Psoas muscle (tissue), 8 donors: Measurements from ENCODE around the gene SH3TC1. TPM values are rescaled to one million over a fixed set of nuclear protein-coding genes. Genes with fewer than 3 reads are reported as not detected.

Experiments used
- ATAC-seq, 4 donors: fragments of 200-7000 bp; cut with Tn5 transposase; one replicate each; pipeline ENCODE4 v1.9.1; 2020; ENCODE audit warnings: moderate library complexity in 3 of 4, mild to moderate bottlenecking in 2 of 4
- DNase-seq, 2 donors: peaks; one replicate each; pipeline ENCODE4 v3.0.0-alpha.2; 2020
- H3K27ac ChIP-seq: fragments of 200-600 bp; one replicate; pipeline ENCODE4 v1.8.0; 2022
- H3K27me3 ChIP-seq, 3 donors: fragments of 200-600 bp in 1 of 3; one replicate each; pipeline versions ENCODE4 v1.6.1 to v1.8.0; 2013 to 2022; ENCODE audit warnings: low read length in 2 of 3, mild to moderate bottlenecking in 2 of 3, moderate library complexity in 1 of 3; ENCODE audit not compliant: insufficient read depth in 3 of 3
- H3K36me3 ChIP-seq, 2 donors: fragments of 200-600 bp in 1 of 2; one replicate each; pipeline versions ENCODE4 v1.6.1 to v1.8.0; 2013 to 2022; ENCODE audit warnings: low read depth in 1 of 2, mild to moderate bottlenecking in 1 of 2, moderate library complexity in 1 of 2; ENCODE audit not compliant: insufficient read depth in 1 of 2
- H3K4me1 ChIP-seq: fragments of 200-600 bp; one replicate; pipeline ENCODE4 v1.8.0; 2022
- H3K4me3 ChIP-seq: fragments of 200-600 bp; one replicate; pipeline ENCODE4 v1.8.0; 2022; ENCODE audit warnings: mild to moderate bottlenecking
- H3K9me3 ChIP-seq: fragments of 200-600 bp; one replicate; pipeline ENCODE4 v1.8.0; 2022
- WGBS, 3 donors: extraction: QIAGEN DNeasy Blood & Tissue Kit; methylation state at CpG; one replicate each; pipeline versions ENCODE4 v1.1.6 to v1.1.7; 2013; 5-methylcytosine and 5-hydroxymethylcytosine counted together
- intact Hi-C, 2 donors: fragments of 100-400 bp; cut with DNase I; formaldehyde crosslinking; loops; one replicate each; pipeline versions ENCODE4 v1.11.0 to v1.14.2; 2022
- long read RNA-seq, 2 donors: library from polyadenylated mRNA; unstranded; transcript quantifications; one replicate each; pipeline ENCODE4 v2.0.0, GENCODE V29; 2021
- polyA plus RNA-seq, 3 donors: library from polyadenylated mRNA; stranded (reverse); fragments of 200-250 nt; gene quantifications; one replicate each; pipeline ENCODE4 v1.2.3, GENCODE V29; 2013
- total RNA-seq, 4 donors: library from RNA; stranded (reverse); fragmentation: NEBNext Ultra II Directional in 2 of 4; extraction: Animal tissue kit (Norgen Biotek cat#: 25700) in 2 of 4; gene quantifications; one replicate each; pipeline versions ENCODE4 v1.2.1 to v1.2.4, GENCODE V29; 2021 to 2023
- TF ChIP-seq, protein P1 (sequence below): fragments of 200-600 bp; IDR thresholded peaks from one replicate; pipeline ENCODE4 v1.8.0; 2022; ENCODE audit warnings: antibody characterized with exemption
- donor health status: healthy with polysubstance abuse.
- donor health status: DM: no; HTN: no; CAD: no; lungs with moderate emphysema.
- donor health status: Bipolar disorder and iron deficiency.
- donor health status: healthy.
- donor health status: DM: yes; HTN: yes; CAD: no.
- donor health status: DM: no; HTN: no; CAD: no.
- donor health status: DM: no; HTN: no; CAD: no.
- donor health status: DM: yes; HTN: yes; CAD: no.

SH3TC1 gene
- total RNA-seq (1 to 10 TPM; 4.6 to 7.9 (median 4.9) TPM), polyA plus RNA-seq (1 to 10 TPM; 1.9 to 5.0 (median 4.0) TPM)
- long read RNA-seq, donor 1, full-length matches to known transcripts, result 6 of 13 reads
- long read RNA-seq, donor 1, partial matches to known transcripts, result 3 of 13 reads
- long read RNA-seq, donor 1, other reads (novel, unspliced or antisense), result 4 of 13 reads
- long read RNA-seq, donor 2, full-length matches to known transcripts, result 1 of 6 reads
- long read RNA-seq, donor 2, partial matches to known transcripts, result 4 of 6 reads
- long read RNA-seq, donor 2, other reads (novel, unspliced or antisense), result 1 of 6 reads

DNA sequence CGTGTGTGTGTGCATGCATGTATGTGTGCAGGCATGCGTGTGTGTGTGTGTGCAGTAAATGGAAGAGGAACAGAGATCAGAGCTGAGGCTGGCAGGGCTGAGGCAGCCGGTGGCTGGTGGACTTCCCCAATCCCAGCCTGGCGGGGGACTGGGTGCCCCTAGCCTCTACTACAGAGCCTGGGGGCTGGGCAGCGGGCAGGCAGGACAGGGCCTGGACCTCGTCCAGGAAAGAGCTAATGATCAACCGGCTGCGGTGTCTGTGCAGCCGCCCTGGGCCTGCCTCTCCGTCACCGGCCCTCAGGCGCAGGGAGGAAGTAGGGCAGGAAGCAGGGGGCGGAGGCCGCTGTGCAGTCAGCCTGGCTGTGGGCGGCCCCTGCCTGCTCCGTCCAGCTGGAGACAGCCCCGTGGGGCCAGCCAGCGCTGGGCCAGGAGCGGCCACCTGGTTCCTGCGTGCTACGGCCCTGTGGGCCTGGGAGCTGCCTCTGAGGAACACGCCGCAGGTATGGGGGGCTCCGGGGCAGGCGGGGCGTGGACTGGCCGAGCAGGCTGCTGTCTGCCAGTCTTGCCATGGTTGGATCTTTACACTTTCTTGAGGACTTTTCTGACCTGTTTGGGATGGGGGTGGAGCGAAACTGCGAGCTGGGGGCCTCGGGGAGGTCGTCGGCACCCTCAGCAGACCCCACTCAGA lies at the start of gene SH3TC1:
SH3TC1 (plus strand) TSS at position 385 of the 688 bp plus-strand sequence. CDS start 5,905 bp downstream, outside the sequence.
- Histone ChIP-seq H3K4me3 (peak within 1 kb of the TSS; percentile 63), H3K27ac (peak within 1 kb of the TSS; percentile 65), H3K4me1 (peaks cover 5% of the 10 kb centered on the region), H3K27me3 (no peaks in the 10 kb centered on the region), H3K36me3 (no peaks in the 10 kb centered on the region), H3K9me3 (no peaks in the 10 kb centered on the region)
- peak; percentile 88 to 90 for DNase-seq
- ATAC-seq, result peak; percentile 78 to 83 (median 80)
- 18 to 26% (median 21%) methylated on average over 31 to 32 of the region's 32 CpGs for WGBS, 3 donors
- intact Hi-C loops, result no loop called here
- TF ChIP-seq, protein P1, sequence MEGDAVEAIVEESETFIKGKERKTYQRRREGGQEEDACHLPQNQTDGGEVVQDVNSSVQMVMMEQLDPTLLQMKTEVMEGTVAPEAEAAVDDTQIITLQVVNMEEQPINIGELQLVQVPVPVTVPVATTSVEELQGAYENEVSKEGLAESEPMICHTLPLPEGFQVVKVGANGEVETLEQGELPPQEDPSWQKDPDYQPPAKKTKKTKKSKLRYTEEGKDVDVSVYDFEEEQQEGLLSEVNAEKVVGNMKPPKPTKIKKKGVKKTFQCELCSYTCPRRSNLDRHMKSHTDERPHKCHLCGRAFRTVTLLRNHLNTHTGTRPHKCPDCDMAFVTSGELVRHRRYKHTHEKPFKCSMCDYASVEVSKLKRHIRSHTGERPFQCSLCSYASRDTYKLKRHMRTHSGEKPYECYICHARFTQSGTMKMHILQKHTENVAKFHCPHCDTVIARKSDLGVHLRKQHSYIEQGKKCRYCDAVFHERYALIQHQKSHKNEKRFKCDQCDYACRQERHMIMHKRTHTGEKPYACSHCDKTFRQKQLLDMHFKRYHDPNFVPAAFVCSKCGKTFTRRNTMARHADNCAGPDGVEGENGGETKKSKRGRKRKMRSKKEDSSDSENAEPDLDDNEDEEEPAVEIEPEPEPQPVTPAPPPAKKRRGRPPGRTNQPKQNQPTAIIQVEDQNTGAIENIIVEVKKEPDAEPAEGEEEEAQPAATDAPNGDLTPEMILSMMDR, result no peak

DNA sequence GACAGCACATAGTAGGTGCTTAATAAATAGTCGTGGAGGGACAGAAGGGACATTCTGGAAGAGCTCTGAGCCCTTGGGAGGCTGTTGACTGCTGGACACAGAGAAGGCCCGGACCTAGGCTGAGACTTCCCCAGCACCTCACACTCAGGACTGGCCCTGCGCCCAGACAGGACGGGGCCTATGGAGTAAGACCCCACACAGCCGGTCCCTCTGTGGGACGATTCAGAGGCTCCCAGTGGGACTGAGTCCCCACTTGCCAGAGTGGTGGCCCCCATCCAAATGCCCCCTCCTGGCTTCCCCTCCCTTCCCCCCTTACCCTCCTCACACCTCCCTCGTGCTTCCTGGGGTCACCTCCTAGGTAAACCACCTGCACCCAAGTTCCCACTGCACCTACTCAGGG lies 49.4 kb upstream of the SH3TC1 start:
- TF ChIP-seq, protein P1, result no peak
- DNase-seq (no peak), ATAC-seq (no peak)
- no peak overlapping the region for H3K4me3 ChIP-seq
- peaks cover 0 to 10% of the 10 kb centered on the region in 2 donors for H3K36me3 ChIP-seq
- H3K9me3 ChIP-seq, result no peaks in the 10 kb centered on the region
- WGBS, 3 donors, result 80 to 81% (median 80%) methylated on average over 7 of the region's 7 CpGs
- H3K4me1 ChIP-seq, result peaks cover 28% of the 10 kb centered on the region
- peak overlapping the region; percentile 85 for H3K27ac ChIP-seq
- intact Hi-C loops, result no loop called here
- H3K27me3 ChIP-seq, result no peaks in the 10 kb centered on the region

DNA sequence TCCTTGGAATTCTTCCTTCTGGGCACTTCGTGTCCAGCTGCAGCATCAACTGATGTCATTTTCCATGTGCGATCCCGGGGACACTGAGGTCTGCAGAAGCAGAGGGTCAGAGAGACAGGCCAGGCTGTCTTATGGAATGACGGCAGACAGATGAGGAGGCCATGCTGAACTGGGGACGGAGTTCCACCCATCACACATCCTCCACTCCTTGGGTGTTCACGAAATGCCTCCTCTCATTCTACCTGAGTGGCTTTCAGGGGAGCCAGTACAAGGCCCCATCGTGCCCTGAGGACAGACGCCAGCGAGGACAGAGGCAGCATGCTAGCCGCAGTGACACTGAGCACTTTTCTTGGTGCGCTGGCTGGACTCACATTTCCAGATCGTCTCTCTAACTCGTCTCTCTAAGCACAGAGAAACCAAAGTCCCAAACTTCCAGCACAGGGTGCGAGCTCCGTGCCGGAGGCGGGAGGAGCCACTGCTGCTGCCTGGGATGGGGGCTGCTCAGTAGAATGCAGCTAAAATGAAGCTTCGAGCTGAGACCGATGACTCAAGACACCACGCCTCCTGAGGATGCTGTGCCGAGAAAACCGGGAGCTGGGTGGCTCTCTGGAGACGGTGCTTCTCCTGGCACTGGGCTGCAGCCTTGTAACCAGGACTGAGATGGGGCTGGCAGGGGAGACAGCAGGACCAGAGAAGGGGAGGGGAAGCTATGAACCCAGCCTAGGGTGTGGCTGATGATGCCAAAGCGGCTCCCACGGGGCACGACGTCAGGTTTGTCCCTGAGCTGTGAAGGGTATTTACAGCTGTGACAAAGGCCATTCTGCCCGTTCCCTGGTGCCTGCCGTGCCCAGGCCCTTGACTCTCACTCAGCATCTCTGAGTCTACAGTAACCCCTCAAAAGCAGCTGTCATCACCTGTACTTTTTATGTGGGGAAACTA lies 48.7 kb upstream of the SH3TC1 start:
- no peaks in the 10 kb centered on the region for H3K9me3 ChIP-seq
- peak in 1 of 2 donors; percentile 70 for DNase-seq
- intact Hi-C loops, result no loop called here
- WGBS, 3 donors, result 65 to 82% (median 71%) methylated on average over 29 of the region's 29 CpGs
- peak overlapping the region; percentile 85 for H3K27ac ChIP-seq
- no peaks in the 10 kb centered on the region for H3K27me3 ChIP-seq
- ATAC-seq, result peak in 3 of 4 donors; percentile 29 to 61 (median 34)
- H3K4me3 ChIP-seq, result no peak overlapping the region
- H3K36me3 ChIP-seq, result peaks cover 0 to 10% of the 10 kb centered on the region in 2 donors
- TF ChIP-seq, protein P1, result no peak
- H3K4me1 ChIP-seq, result peaks cover 26% of the 10 kb centered on the region

DNA sequence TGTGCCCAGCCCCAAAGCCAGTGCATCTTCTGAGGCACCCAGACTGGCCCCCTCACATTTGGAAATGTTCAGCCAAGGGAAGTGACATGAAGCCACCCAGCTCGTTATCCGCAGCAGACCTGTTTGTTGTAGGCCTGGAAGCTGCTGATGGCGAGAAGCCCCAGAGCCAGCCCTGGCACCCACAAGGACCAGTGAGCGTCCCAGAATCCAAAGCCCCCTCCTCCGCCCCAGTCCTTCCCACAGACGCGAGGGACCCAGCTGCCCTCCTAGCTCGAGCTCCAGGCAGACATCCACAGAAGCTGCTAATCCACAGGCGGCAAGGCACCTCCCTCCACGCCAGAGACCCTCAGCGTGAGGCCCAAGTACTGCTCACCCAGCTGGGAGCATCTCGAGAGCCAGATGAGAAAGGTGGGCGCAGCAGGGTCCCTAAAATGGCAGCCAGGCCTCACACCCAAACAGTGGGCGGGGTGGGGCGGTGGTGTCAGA lies 47.9 kb upstream of the SH3TC1 start:
- DNase-seq, result no peak
- WGBS, 3 donors, result 87 to 93% (median 89%) methylated on average over 15 of the region's 15 CpGs
- intact Hi-C loops, result no loop called here
- TF ChIP-seq, protein P1, result no peak
- peak overlapping the region; percentile 85 for H3K27ac ChIP-seq
- peaks cover 0 to 10% of the 10 kb centered on the region in 2 donors for H3K36me3 ChIP-seq
- no peaks in the 10 kb centered on the region for H3K27me3 ChIP-seq
- no peak for ATAC-seq
- peaks cover 26% of the 10 kb centered on the region for H3K4me1 ChIP-seq
- H3K9me3 ChIP-seq, result no peaks in the 10 kb centered on the region
- H3K4me3 ChIP-seq, result no peak overlapping the region
